SK-N-SH (cell line): ENCODE results near the gene GDF2.

ENCODE experiments used
- CHD2 ChIP-seq: fragments of 150-350 bp; IDR thresholded peaks from 2 replicates; pipeline ENCODE4 v1.6.1; 2018; ENCODE audit warnings: low read length; ENCODE audit not compliant: partially characterized antibody
- EP300 ChIP-seq, 2 experiments: IDR thresholded peaks; 2 replicates each; pipeline versions ENCODE4 v1.4.0 to v1.6.1; 2012; ENCODE audit warnings: borderline replicate concordance in 1 of 2, low read depth in 1 of 2, low read length in 1 of 2
- POLR2AphosphoS5 ChIP-seq: IDR thresholded peaks from 2 replicates; pipeline ENCODE4 v1.6.1; 2012; ENCODE audit warnings: low read depth, low read length
- SMC3 ChIP-seq: IDR thresholded peaks from 2 replicates; pipeline ENCODE4 v1.6.1; 2012; ENCODE audit warnings: low read depth, low read length, improper control_type of control experiment
- TAF1 ChIP-seq: IDR thresholded peaks from 2 replicates; pipeline ENCODE4 v1.6.1; 2012; ENCODE audit warnings: low read depth, mild to moderate bottlenecking, low read length, moderate library complexity, borderline replicate concordance
- TF ChIP-seq, protein P1 (sequence below): fragments of 200-600 bp; sonication (generic); IDR thresholded peaks from 2 replicates; pipeline ENCODE4 v1.6.1; 2017; ENCODE audit warnings: antibody characterized with exemption, mild to moderate bottlenecking, moderate library complexity
- TF ChIP-seq, protein P2 (sequence below): IDR thresholded peaks from 2 replicates; pipeline ENCODE4 v1.4.0; 2012; ENCODE audit warnings: low read depth

DNA sequence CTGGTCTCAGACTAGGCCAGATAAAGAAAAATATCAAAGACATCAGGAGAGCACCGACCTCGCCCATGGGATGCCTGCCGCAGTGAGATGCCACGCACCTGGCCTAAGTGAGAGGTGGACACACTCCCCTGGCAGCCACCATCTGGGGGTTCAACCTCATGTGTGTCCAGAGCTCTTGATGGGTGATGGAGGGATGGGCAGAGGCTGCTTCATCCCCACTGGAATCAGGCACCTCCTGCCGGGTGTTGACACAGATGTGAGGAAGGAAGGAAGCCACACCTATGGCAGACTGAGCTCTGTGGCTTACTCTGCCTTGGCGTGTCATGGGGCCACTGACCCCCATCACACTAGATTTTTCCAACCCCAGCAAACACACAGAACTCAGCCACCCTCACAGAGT, 50.5 kb downstream of the GDF2 start:
- TF ChIP-seq, protein P1, sequence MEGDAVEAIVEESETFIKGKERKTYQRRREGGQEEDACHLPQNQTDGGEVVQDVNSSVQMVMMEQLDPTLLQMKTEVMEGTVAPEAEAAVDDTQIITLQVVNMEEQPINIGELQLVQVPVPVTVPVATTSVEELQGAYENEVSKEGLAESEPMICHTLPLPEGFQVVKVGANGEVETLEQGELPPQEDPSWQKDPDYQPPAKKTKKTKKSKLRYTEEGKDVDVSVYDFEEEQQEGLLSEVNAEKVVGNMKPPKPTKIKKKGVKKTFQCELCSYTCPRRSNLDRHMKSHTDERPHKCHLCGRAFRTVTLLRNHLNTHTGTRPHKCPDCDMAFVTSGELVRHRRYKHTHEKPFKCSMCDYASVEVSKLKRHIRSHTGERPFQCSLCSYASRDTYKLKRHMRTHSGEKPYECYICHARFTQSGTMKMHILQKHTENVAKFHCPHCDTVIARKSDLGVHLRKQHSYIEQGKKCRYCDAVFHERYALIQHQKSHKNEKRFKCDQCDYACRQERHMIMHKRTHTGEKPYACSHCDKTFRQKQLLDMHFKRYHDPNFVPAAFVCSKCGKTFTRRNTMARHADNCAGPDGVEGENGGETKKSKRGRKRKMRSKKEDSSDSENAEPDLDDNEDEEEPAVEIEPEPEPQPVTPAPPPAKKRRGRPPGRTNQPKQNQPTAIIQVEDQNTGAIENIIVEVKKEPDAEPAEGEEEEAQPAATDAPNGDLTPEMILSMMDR = no peak
- TF ChIP-seq TAF1 (no peak), CHD2 (no peak), EP300 (IDR thresholded peaks at IDR 0.05; ENCODE audit: borderline replicate concordance in 1 of 2, low read depth in 1 of 2, low read length in 1 of 2) (no peak), POLR2AphosphoS5 (no peak), SMC3 (no peak)
- TF ChIP-seq, protein P2, sequence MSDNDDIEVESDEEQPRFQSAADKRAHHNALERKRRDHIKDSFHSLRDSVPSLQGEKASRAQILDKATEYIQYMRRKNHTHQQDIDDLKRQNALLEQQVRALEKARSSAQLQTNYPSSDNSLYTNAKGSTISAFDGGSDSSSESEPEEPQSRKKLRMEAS = no peak
